Measurements from ENCODE around the gene MUSK. TPM values are rescaled to one million over a fixed set of nuclear protein-coding genes. Genes with fewer than 3 reads are reported as not detected.

MUSK gene
- total RNA-seq, 4 donors from 2014 or later: 1.5 to 7.9 (median 5.4) TPM

- 88% methylated on average over 2 of the region's 2 CpGs for WGBS
- Histone ChIP-seq H3K36me3 (no peaks in the 10 kb centered on the region), H3K4me3 (no peak overlapping the region), H3K4me1 (peaks cover 0 to 8% (median 3%) of the 10 kb centered on the region in 4 donors), H3K27ac (replicated peaks in 1 of 4) (no peak overlapping the region), H3K27me3 (no peaks in the 10 kb centered on the region), H3K9me3 (no peaks in the 10 kb centered on the region)
- DNase-seq (ENCODE audit: extremely low spot score): no peak
- intact Hi-C loops (cut with DNase I): no loop called here
- no peak for TF ChIP-seq CTCF (IDR thresholded peaks at IDR 0.05)
- TF ChIP-seq POLR2A (IDR thresholded peaks at IDR 0.05; ENCODE audit: low read depth): no peak
- no peak for TF ChIP-seq EP300 (IDR thresholded peaks at IDR 0.05)
- TF ChIP-seq POLR2AphosphoS5 (IDR thresholded peaks at IDR 0.05): no peak
Observed at GRCh38 chr9:110846215-110846614, 177.6 kb downstream of the MUSK start.

GRCh38 chr9:110847671-110848070, 179.1 kb downstream of the MUSK start:
- peaks cover 0 to 8% (median 3%) of the 10 kb centered on the region in 4 donors for H3K4me1 ChIP-seq
- intact Hi-C loops (cut with DNase I): no loop called here
- H3K27ac ChIP-seq (replicated peaks in 1 of 4): peak overlapping the region in 1 of 4 donors; percentile 42
- H3K9me3 ChIP-seq: no peaks in the 10 kb centered on the region
- 17% methylated on average over 3 of the region's 3 CpGs for WGBS
- H3K36me3 ChIP-seq: no peaks in the 10 kb centered on the region
- H3K4me3 ChIP-seq: no peak overlapping the region
- DNase-seq (ENCODE audit: extremely low spot score): no peak
- TF ChIP-seq POLR2AphosphoS5 (IDR thresholded peaks at IDR 0.05) (no peak), EP300 (IDR thresholded peaks at IDR 0.05) (no peak), POLR2A (IDR thresholded peaks at IDR 0.05; ENCODE audit: low read depth) (no peak), CTCF (IDR thresholded peaks at IDR 0.05) (no peak)
- H3K27me3 ChIP-seq: no peaks in the 10 kb centered on the region

- Histone ChIP-seq H3K27me3 (no peaks in the 10 kb centered on the region), H3K4me1 (peaks cover 0 to 8% (median 3%) of the 10 kb centered on the region in 4 donors), H3K27ac (replicated peaks in 1 of 4) (no peak overlapping the region), H3K9me3 (peaks cover 0 to 11% (median 5%) of the 10 kb centered on the region in 4 donors), H3K36me3 (no peaks in the 10 kb centered on the region), H3K4me3 (no peak overlapping the region)
- intact Hi-C loops (cut with DNase I): no loop called here
- DNase-seq (ENCODE audit: extremely low spot score): no peak
- 83% methylated on average over 6 of the region's 6 CpGs for WGBS
- TF ChIP-seq EP300 (IDR thresholded peaks at IDR 0.05) (no peak), CTCF (IDR thresholded peaks at IDR 0.05) (no peak)
Observed at GRCh38 chr9:110850401-110851135, 182.0 kb downstream of the MUSK start.

Small RNA genes within 50 kb of the gene (small RNA-seq; reads per million reads assigned to genes)
- 0 reads per million in 3 donors for gene AL513328.1

Other genes with a start within 250 kb of the MUSK start
- 10 to 100 TPM; 41.9 to 71.6 (median 60.6) TPM for gene SVEP1, start 89.0 kb upstream of the MUSK start, total RNA-seq

Data from esophagus muscularis mucosa (tissue), 4 donors.